Measurements from ENCODE around the gene KRTAP5-5.

KRTAP5-5 gene

GRCh38 chr11:1630271-1630670 lies 696 bp downstream of the KRTAP5-5 start:
- in situ Hi-C loops (cut with MboI; ENCODE audit: low pct_unique_long_range_greater_than_20kb, low sequenced_read_pairs, unreplicated experiment), result no loop called here
- TF ChIP-seq CTCF (IDR thresholded peaks at IDR 0.05; ENCODE audit: extremely low read depth, insufficient read depth, missing control alignments), result no peak
- DNase-seq (ENCODE audit: low spot score), result no peak

- no peak for DNase-seq (ENCODE audit: low spot score)
- TF ChIP-seq CTCF (IDR thresholded peaks at IDR 0.05; ENCODE audit: extremely low read depth, insufficient read depth, missing control alignments), result no peak
- in situ Hi-C loops (cut with MboI; ENCODE audit: low pct_unique_long_range_greater_than_20kb, low sequenced_read_pairs, unreplicated experiment), result no loop called here
These were observed 1.5 kb downstream of the KRTAP5-5 start for GRCh38 chr11:1631066-1631568.

GRCh38 chr11:1632053-1632714 lies 2.6 kb downstream of the KRTAP5-5 start:
- in situ Hi-C loops (cut with MboI; ENCODE audit: low pct_unique_long_range_greater_than_20kb, low sequenced_read_pairs, unreplicated experiment), result no loop called here
- TF ChIP-seq CTCF (IDR thresholded peaks at IDR 0.05; ENCODE audit: extremely low read depth, insufficient read depth, missing control alignments), result no peak
- DNase-seq (ENCODE audit: low spot score), result no peak

- DNase-seq (ENCODE audit: low spot score), result no peak
- in situ Hi-C loops (cut with MboI; ENCODE audit: low pct_unique_long_range_greater_than_20kb, low sequenced_read_pairs, unreplicated experiment), result no loop called here
- no peak for TF ChIP-seq CTCF (IDR thresholded peaks at IDR 0.05; ENCODE audit: extremely low read depth, insufficient read depth, missing control alignments)
These were observed 4.3 kb downstream of the KRTAP5-5 start for GRCh38 chr11:1633864-1634263.

- in situ Hi-C loops (cut with MboI; ENCODE audit: low pct_unique_long_range_greater_than_20kb, low sequenced_read_pairs, unreplicated experiment), result no loop called here
- DNase-seq (ENCODE audit: low spot score), result no peak
- TF ChIP-seq CTCF (IDR thresholded peaks at IDR 0.05; ENCODE audit: extremely low read depth, insufficient read depth, missing control alignments), result no peak
These were observed 6.8 kb downstream of the KRTAP5-5 start for GRCh38 chr11:1636291-1636950.

GRCh38 chr11:1637628-1638027 lies 8.1 kb downstream of the KRTAP5-5 start:
- no peak for DNase-seq (ENCODE audit: low spot score)
- in situ Hi-C loops (cut with MboI; ENCODE audit: low pct_unique_long_range_greater_than_20kb, low sequenced_read_pairs, unreplicated experiment), result no loop called here
- TF ChIP-seq CTCF (IDR thresholded peaks at IDR 0.05; ENCODE audit: extremely low read depth, insufficient read depth, missing control alignments), result no peak

Data from GM13977 (cell line).